DND-41 (cell line): ENCODE measurements around the gene ITGB7.

ENCODE experiments used
- ATAC-seq: fragments of 200-7000 bp; cut with Tn5 transposase; 3 replicates; pipeline ENCODE4 v1.9.1; 2021; ENCODE audit warnings: low read depth; ENCODE audit not compliant: insufficient read depth
- DNase-seq: peaks from one replicate; pipeline ENCODE4 v3.0.0-alpha.2; 2020
- H2AFZ ChIP-seq: 2 replicates; pipeline ENCODE4 v1.6.0; 2012; ENCODE audit warnings: low read depth, low read length
- H3K27ac ChIP-seq: 2 replicates; pipeline ENCODE4 v1.5.1; 2012; ENCODE audit warnings: low read length, inconsistent platforms
- H3K27me3 ChIP-seq: fragments of 200-600 bp; sonication (generic); 2 replicates; pipeline ENCODE4 v1.6.0; 2012; ENCODE audit warnings: low read length, mild to moderate bottlenecking, inconsistent platforms; ENCODE audit not compliant: insufficient read depth, poor library complexity
- H3K36me3 ChIP-seq: 2 replicates; pipeline ENCODE4 v1.5.1; 2012; ENCODE audit warnings: low read length, inconsistent platforms; ENCODE audit not compliant: insufficient read depth
- H3K4me1 ChIP-seq: 2 replicates; pipeline ENCODE4 v1.5.1; 2012; ENCODE audit warnings: mild to moderate bottlenecking, low read length; ENCODE audit not compliant: insufficient read depth
- H3K4me2 ChIP-seq: 2 replicates; pipeline ENCODE4 v1.6.0; 2012; ENCODE audit warnings: mild to moderate bottlenecking, moderate library complexity, low read length, inconsistent platforms; ENCODE audit not compliant: insufficient read depth
- H3K4me3 ChIP-seq, 2 experiments: fragments of 200-600 bp in 1 of 2; shearing (Covaris generic) in 1 of 2; 2 replicates each; pipeline ENCODE4 v1.5.1; 2012 to 2016; ENCODE audit warnings: inconsistent platforms in 2 of 2, low read length in 2 of 2, mild to moderate bottlenecking in 2 of 2, low read depth in 1 of 2, moderate library complexity in 1 of 2
- H3K79me2 ChIP-seq: 2 replicates; pipeline ENCODE4 v1.6.0; 2012; ENCODE audit warnings: low read length, inconsistent platforms; ENCODE audit not compliant: insufficient read depth
- H3K9ac ChIP-seq: 2 replicates; pipeline ENCODE4 v1.6.0; 2012; ENCODE audit warnings: low read depth, mild to moderate bottlenecking, inconsistent platforms, low read length, moderate library complexity
- H3K9me3 ChIP-seq: 2 replicates; pipeline ENCODE4 v1.5.1; 2012; ENCODE audit warnings: low read length, moderate library complexity, mild to moderate bottlenecking, inconsistent platforms; ENCODE audit not compliant: insufficient read depth, severe bottlenecking
- H4K20me1 ChIP-seq: 2 replicates; pipeline ENCODE4 v1.6.0; 2012; ENCODE audit warnings: low read length; ENCODE audit not compliant: insufficient read depth
- EZH2 ChIP-seq: IDR thresholded peaks from 3 replicates; pipeline ENCODE4 v1.6.1; 2012; ENCODE audit warnings: borderline replicate concordance, low read depth, mild to moderate bottlenecking, moderate library complexity, low read length, inconsistent platforms; ENCODE audit not compliant: severe bottlenecking
- TF ChIP-seq, protein P1 (sequence below): IDR thresholded peaks from 2 replicates; pipeline ENCODE4 v1.5.1; 2012; ENCODE audit warnings: borderline replicate concordance, low read length, moderate library complexity, mild to moderate bottlenecking; ENCODE audit not compliant: poor library complexity, severe bottlenecking; ENCODE audit errors: extremely low read depth

ITGB7 gene

DNA sequence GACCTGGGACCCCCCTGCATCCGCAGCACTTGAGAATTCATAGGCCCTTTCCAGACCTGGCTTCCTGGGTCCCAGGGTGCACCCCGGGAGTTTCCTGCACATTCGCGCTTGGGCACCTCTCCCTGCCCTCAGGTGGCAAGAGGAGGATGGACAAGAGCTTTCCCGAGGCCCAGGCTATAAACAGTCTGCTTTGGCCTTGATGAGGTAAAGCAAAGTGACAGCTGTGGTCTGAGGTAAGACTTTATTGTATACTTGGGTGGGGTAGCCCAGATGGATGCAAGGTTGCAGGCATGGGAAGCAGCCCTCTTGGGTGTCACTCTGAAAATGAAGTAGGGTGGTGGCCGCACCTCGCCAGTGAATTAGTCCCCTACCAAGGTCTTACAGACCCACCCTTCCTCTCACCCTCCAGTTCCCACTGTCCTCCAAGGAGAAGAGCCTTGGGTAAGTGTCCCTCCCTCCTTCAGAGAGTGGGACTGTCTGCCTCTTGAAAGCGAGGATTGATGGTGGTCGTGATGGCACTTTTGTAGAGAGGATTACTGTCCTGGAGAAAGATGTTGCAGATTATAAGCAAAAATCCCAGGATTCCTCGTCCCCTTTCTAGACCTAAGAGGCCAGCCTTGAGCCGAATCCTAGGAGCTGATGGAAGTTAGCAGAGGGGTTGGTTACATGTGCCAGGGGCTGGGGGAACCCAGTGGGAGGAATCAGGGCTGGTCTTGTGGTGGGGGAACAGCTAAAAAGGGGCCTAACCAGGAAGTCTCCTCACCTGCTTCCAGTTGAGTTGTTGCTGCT lies 15.8 kb downstream of the ITGB7 start:
- no peak for DNase-seq
- peaks cover 6% of the 10 kb centered on the region; the same call in 1 of the 2 replicates for H4K20me1 ChIP-seq
- H3K4me3 ChIP-seq, result no peak overlapping the region
- H3K27ac ChIP-seq, result no peak overlapping the region
- no peak for TF ChIP-seq EZH2
- TF ChIP-seq, protein P1, sequence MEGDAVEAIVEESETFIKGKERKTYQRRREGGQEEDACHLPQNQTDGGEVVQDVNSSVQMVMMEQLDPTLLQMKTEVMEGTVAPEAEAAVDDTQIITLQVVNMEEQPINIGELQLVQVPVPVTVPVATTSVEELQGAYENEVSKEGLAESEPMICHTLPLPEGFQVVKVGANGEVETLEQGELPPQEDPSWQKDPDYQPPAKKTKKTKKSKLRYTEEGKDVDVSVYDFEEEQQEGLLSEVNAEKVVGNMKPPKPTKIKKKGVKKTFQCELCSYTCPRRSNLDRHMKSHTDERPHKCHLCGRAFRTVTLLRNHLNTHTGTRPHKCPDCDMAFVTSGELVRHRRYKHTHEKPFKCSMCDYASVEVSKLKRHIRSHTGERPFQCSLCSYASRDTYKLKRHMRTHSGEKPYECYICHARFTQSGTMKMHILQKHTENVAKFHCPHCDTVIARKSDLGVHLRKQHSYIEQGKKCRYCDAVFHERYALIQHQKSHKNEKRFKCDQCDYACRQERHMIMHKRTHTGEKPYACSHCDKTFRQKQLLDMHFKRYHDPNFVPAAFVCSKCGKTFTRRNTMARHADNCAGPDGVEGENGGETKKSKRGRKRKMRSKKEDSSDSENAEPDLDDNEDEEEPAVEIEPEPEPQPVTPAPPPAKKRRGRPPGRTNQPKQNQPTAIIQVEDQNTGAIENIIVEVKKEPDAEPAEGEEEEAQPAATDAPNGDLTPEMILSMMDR, result no peak
- H3K27me3 ChIP-seq, result no peaks in the 10 kb centered on the region
- H3K36me3 ChIP-seq, result peaks cover 41% of the 10 kb centered on the region
- no peak overlapping the region for H3K4me2 ChIP-seq
- no peak overlapping the region for H3K9ac ChIP-seq
- H3K4me1 ChIP-seq, result no peaks in the 10 kb centered on the region
- no peaks in the 10 kb centered on the region for H3K79me2 ChIP-seq
- H2AFZ ChIP-seq, result no peak overlapping the region
- no peaks in the 10 kb centered on the region for H3K9me3 ChIP-seq
- ATAC-seq, result no peak

DNA sequence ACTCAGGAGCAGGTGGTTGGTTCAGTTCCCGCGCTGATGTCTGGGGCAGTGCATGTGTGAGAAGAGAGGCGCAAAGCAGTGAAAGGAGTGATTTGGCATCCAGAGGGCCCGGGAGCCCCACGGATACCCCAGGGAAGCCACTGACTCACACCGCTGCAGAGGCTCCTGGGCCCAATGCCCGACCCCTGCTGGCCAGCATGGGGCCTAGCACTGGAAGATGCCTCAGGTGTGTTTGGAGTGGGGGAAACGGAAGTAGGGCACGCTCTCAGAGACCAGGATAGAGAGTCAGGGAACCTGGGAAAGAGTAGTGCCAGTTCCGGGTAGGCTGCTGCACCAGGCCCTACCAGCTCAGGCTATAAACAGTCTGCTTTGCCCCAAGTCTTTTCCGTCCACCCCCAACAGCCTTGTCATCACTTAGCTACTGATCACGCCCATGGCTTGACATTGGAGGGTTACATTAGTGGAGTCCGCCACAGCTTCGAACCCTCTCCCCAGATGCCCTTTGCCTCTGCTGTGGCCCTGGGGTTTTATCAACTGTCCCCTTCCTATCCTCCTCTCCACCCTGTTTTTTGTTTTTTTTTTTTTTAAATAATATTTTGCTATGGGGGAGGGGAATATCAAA lies 16.8 kb downstream of the ITGB7 start:
- no peak overlapping the region for H2AFZ ChIP-seq
- no peaks in the 10 kb centered on the region for H3K4me1 ChIP-seq
- H3K9ac ChIP-seq, result no peak overlapping the region
- TF ChIP-seq, protein P1, result peak; percentile 63
- no peak for TF ChIP-seq EZH2
- H4K20me1 ChIP-seq, result peaks cover 6% of the 10 kb centered on the region; the same call in 1 of the 2 replicates
- H3K79me2 ChIP-seq, result no peaks in the 10 kb centered on the region
- no peak overlapping the region for H3K4me2 ChIP-seq
- H3K4me3 ChIP-seq, result no peak overlapping the region
- H3K27me3 ChIP-seq, result no peaks in the 10 kb centered on the region
- no peak overlapping the region for H3K27ac ChIP-seq
- H3K36me3 ChIP-seq, result peaks cover 52% of the 10 kb centered on the region
- ATAC-seq (peak; percentile 70), DNase-seq (peak; percentile 36)
- H3K9me3 ChIP-seq, result no peaks in the 10 kb centered on the region

GRCh38 chr12:53187145-53187899 lies 19.7 kb downstream of the ITGB7 start:
- no peak overlapping the region for H2AFZ ChIP-seq
- no peak for DNase-seq

More at GRCh38 chr12:53187145-53187899, 19.7 kb downstream of the ITGB7 start:
- no peak overlapping the region for H3K4me2 ChIP-seq
- no peaks in the 10 kb centered on the region for H3K27me3 ChIP-seq
- peaks cover 81% of the 10 kb centered on the region for H3K36me3 ChIP-seq
- H3K4me1 ChIP-seq, result peaks cover 17% of the 10 kb centered on the region
- H4K20me1 ChIP-seq, result peaks cover 22% of the 10 kb centered on the region; the same call in 1 of the 2 replicates
- H3K79me2 ChIP-seq, result peaks cover 25% of the 10 kb centered on the region
- no peaks in the 10 kb centered on the region for H3K9me3 ChIP-seq
- H3K9ac ChIP-seq, result no peak overlapping the region
- no peak for ATAC-seq
- TF ChIP-seq, protein P1, result no peak
- TF ChIP-seq EZH2, result no peak
- no peak overlapping the region for H3K4me3 ChIP-seq
- no peak overlapping the region for H3K27ac ChIP-seq
